HCT116 (cell line): ENCODE measurements around the gene SRL. TPM values are rescaled to one million over a fixed set of nuclear protein-coding genes. Genes with fewer than 3 reads are reported as not detected.

Experiments
- ATAC-seq: fragments of 200-7000 bp; cut with Tn5 transposase; 2 replicates; pipeline ENCODE4 v1.9.1; 2020; ENCODE audit warnings: mild to moderate bottlenecking, moderate library complexity
- BruUV-seq: library from RNA; stranded (reverse); fragments of 400-500 nt; replicated peaks from 2 replicates; lab custom pipeline; 2021; lab: Mats Ljungman, UMichigan
- CTCF ChIA-PET: fragments of 300-600 bp; sonication (Branson Sonifier 250); formaldehyde crosslinking; loops from one replicate; lab custom pipeline; 2021; ENCODE audit warnings: antibody characterized with exemption; lab: Charles Lee
- POLR2A ChIA-PET: fragments of 300-600, 350-600 bp; sonication (Branson Sonifier 250); formaldehyde crosslinking; loops from one replicate; lab custom pipeline; 2021; ENCODE audit warnings: antibody characterized with exemption; lab: Charles Lee
- RAD21 ChIA-PET, 2 experiments: fragments of 300-600 bp; sonication (Branson Sonifier 250); formaldehyde crosslinking; loops; one replicate each; lab custom pipeline; 2023; ENCODE audit warnings: low total read pairs in 2 of 2; ENCODE audit not compliant: uncharacterized antibody in 2 of 2, unreplicated experiment in 2 of 2, low non-redundant PET in 1 of 2; lab: Charles Lee
- DNase-seq: peaks from one replicate; pipeline ENCODE4 v3.0.0-alpha.2; 2010; ENCODE audit warnings: low read depth, low spot score
- H2AFZ ChIP-seq: fragments of 200-600 bp; shearing (Covaris generic), sonication (generic); 2 replicates; pipeline ENCODE4 v1.6.1; 2017; ENCODE audit warnings: low read depth, mixed run types, mixed read lengths, antibody characterized with exemption, low read length; ENCODE audit not compliant: poor library complexity, severe bottlenecking
- H3K27ac ChIP-seq: 2 replicates; pipeline ENCODE4 v1.5.1; 2012; ENCODE audit warnings: low read depth, low read length
- H3K27me3 ChIP-seq: fragments of 200-600 bp; sonication (generic); 2 replicates; pipeline ENCODE4 v1.6.1; 2016; ENCODE audit warnings: mixed run types, low read length, mixed read lengths; ENCODE audit not compliant: insufficient read depth
- H3K36me3 ChIP-seq, 2 experiments: fragments of 200-500 bp in 1 of 2; fragments of 200-600 bp in 1 of 2; sonication (Bioruptor generic) in 1 of 2; sonication (generic) in 1 of 2; 2 replicates each; pipeline versions ENCODE4 v1.5.1 to v1.6.1; 2014 to 2016; ENCODE audit warnings: low read length in 2 of 2, inconsistent platforms in 1 of 2, mixed read lengths in 1 of 2, mixed run types in 1 of 2; ENCODE audit not compliant: insufficient read depth in 2 of 2, control insufficient read depth in 1 of 2
- H3K4me1 ChIP-seq, 2 experiments: fragments of 200-600 bp in 1 of 2; sonication (generic) in 1 of 2; 2 replicates each; pipeline versions ENCODE4 v1.5.1 to v1.6.1; 2012 to 2017; ENCODE audit warnings: low read length in 2 of 2, inconsistent platforms in 1 of 2, mild to moderate bottlenecking in 1 of 2, mixed read lengths in 1 of 2, mixed run types in 1 of 2, moderate library complexity in 1 of 2; ENCODE audit not compliant: insufficient read depth in 2 of 2, control insufficient read depth in 1 of 2
- H3K4me2 ChIP-seq: fragments of 200-600 bp; sonication (generic); 2 replicates; pipeline ENCODE4 v1.6.1; 2017; ENCODE audit warnings: mixed run types, low read length, mixed read lengths
- H3K4me3 ChIP-seq, 2 experiments: fragments of 200-600 bp in 1 of 2; sonication (generic) in 1 of 2; replicated peaks in 1 of 2; 2 replicates each; pipeline ENCODE4 v1.5.1; 2011 to 2016; ENCODE audit warnings: low read length in 2 of 2, control low read depth in 1 of 2, low read depth in 1 of 2, mild to moderate bottlenecking in 1 of 2, mixed read lengths in 1 of 2, mixed run types in 1 of 2
- H3K79me2 ChIP-seq: fragments of 200-600 bp; sonication (generic); 2 replicates; pipeline ENCODE4 v1.6.1; 2017; ENCODE audit warnings: mild to moderate bottlenecking, mixed run types, low read length, moderate library complexity, mixed read lengths; ENCODE audit not compliant: insufficient read depth
- H3K9ac ChIP-seq: fragments of 200-600 bp; sonication (generic); 2 replicates; pipeline ENCODE4 v1.6.1; 2016; ENCODE audit warnings: low read length, mixed read lengths
- H3K9me2 ChIP-seq: fragments of 200-600 bp; sonication (generic), shearing (Covaris generic); 2 replicates; pipeline ENCODE4 v1.6.1; 2017; ENCODE audit warnings: mixed run types, mild to moderate bottlenecking, moderate library complexity; ENCODE audit not compliant: insufficient read depth
- H3K9me3 ChIP-seq, 2 experiments: fragments of 200-500 bp in 1 of 2; fragments of 200-600 bp in 1 of 2; sonication (Bioruptor generic) in 1 of 2; sonication (generic) in 1 of 2; 2 replicates each; pipeline ENCODE4 v1.6.1; 2014 to 2017; ENCODE audit warnings: low read length in 2 of 2, mixed read lengths in 2 of 2, inconsistent platforms in 1 of 2, low read depth in 1 of 2, mild to moderate bottlenecking in 1 of 2, mixed run types in 1 of 2, moderate library complexity in 1 of 2; ENCODE audit not compliant: control insufficient read depth in 1 of 2, insufficient read depth in 1 of 2
- H4K20me1 ChIP-seq: fragments of 200-600 bp; sonication (generic), shearing (Covaris generic); 2 replicates; pipeline ENCODE4 v1.6.1; 2017; ENCODE audit warnings: mixed run types, mild to moderate bottlenecking, moderate library complexity; ENCODE audit not compliant: insufficient read depth
- ELF1 ChIP-seq: IDR thresholded peaks from 2 replicates; pipeline ENCODE4 v1.6.1; 2012; ENCODE audit warnings: low read depth, borderline replicate concordance
- intact Hi-C: fragments of 100-400 bp; cut with micrococcal nuclease; formaldehyde crosslinking; loops from 2 replicates; pipeline ENCODE4 v1.10.0; 2022
- total RNA-seq: library from RNA; stranded (reverse); gene quantifications from one replicate; pipeline ENCODE4 v1.2.1, GENCODE V29; 2021; ENCODE audit not compliant: unreplicated experiment
- TF ChIP-seq, protein P1 (sequence below), 3 experiments: fragments of 200-600 bp in 1 of 3; sonication (generic) in 1 of 3; IDR thresholded peaks in 2 of 3; conservative IDR thresholded peaks in 1 of 3; 2 replicates each; pipeline ENCODE4 v1.5.1; 2012 to 2017; ENCODE audit warnings: low read depth in 2 of 3, low read length in 2 of 3, antibody characterized with exemption in 1 of 3, borderline replicate concordance in 1 of 3, control low read depth in 1 of 3, mild to moderate bottlenecking in 1 of 3, mixed read lengths in 1 of 3, mixed run types in 1 of 3, moderate library complexity in 1 of 3; ENCODE audit not compliant: insufficient read depth in 1 of 3
- TF ChIP-seq, protein P2 (sequence below): IDR thresholded peaks from 2 replicates; pipeline ENCODE4 v1.6.1; 2012
- TF ChIP-seq, protein P3 (sequence below): IDR thresholded peaks from 2 replicates; pipeline ENCODE4 v1.6.1; 2012

The SRL gene
- total RNA-seq, 1 experiment from 2014 or later, result not detected

DNA sequence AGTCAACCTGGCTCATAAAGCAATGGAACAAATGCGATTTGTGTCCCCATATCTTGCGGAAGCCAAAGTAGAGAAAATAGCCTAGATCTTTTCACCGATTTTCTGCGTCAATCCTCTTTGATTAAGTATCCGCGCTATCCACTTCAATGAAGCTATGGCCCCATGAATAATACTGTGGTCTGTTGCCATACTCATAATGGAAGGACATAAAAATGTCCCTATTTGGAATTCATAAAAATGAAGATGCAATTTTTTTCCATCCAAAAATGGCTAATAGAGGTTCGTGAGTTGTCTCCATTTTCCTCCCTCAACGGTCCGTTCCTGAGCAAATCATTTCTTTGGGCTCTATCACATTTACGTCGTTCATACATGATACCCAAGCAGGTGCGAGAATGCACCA, 100.3 kb downstream of the SRL start (continued):
- TF ChIP-seq, protein P1, sequence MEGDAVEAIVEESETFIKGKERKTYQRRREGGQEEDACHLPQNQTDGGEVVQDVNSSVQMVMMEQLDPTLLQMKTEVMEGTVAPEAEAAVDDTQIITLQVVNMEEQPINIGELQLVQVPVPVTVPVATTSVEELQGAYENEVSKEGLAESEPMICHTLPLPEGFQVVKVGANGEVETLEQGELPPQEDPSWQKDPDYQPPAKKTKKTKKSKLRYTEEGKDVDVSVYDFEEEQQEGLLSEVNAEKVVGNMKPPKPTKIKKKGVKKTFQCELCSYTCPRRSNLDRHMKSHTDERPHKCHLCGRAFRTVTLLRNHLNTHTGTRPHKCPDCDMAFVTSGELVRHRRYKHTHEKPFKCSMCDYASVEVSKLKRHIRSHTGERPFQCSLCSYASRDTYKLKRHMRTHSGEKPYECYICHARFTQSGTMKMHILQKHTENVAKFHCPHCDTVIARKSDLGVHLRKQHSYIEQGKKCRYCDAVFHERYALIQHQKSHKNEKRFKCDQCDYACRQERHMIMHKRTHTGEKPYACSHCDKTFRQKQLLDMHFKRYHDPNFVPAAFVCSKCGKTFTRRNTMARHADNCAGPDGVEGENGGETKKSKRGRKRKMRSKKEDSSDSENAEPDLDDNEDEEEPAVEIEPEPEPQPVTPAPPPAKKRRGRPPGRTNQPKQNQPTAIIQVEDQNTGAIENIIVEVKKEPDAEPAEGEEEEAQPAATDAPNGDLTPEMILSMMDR (IDR thresholded peaks at IDR 0.05 in 2 of 3, conservative IDR thresholded peaks at IDR 0.05 in 1 of 3; ENCODE audit: borderline replicate concordance in 1 of 3, insufficient read depth in 1 of 3, low read depth in 2 of 3, low read length in 2 of 3), result no peak
- no peak for TF ChIP-seq ELF1
- TF ChIP-seq, all 23 proteins: peak for 0

DNA sequence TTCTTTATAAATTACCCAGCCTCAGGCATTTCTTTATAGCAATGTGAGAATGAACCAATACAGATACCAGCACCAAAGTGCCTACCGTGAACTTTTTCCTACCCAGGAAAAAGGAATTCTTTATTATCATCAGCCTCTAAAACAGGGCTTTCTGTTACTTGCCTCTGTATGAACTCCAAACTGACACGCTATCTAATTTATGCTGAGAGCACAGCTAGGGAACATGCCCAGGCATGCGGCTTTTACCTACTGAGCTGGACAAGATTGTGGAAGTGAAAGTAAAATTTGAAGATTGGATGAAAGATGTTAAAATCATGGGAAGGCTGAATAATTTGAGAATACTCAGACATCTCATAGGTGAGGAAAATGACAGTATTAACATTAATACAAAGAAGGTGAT, 101.2 kb downstream of the SRL start:
- no peak overlapping the region for H2AFZ ChIP-seq
- peak overlapping the region; percentile 10; the same call in 1 of the 2 replicates for H3K4me2 ChIP-seq
- no peak for ATAC-seq
- H3K27me3 ChIP-seq, result no peaks in the 10 kb centered on the region
- CTCF ChIA-PET, result no interaction called here
- RAD21 ChIA-PET, result no interaction called here
- POLR2A ChIA-PET, result no interaction called here
- H3K79me2 ChIP-seq, result no peaks in the 10 kb centered on the region
- no peaks in the 10 kb centered on the region for H3K9me2 ChIP-seq
- H3K9ac ChIP-seq, result no peak overlapping the region
- H3K27ac ChIP-seq, result peak overlapping the region; percentile 17
- H3K9me3 ChIP-seq, result no peaks in the 10 kb centered on the region
- BruUV-seq, result no TSS peak
- H4K20me1 ChIP-seq, result no peaks in the 10 kb centered on the region
- no peaks in the 10 kb centered on the region for H3K36me3 ChIP-seq
- TF ChIP-seq, protein P2, sequence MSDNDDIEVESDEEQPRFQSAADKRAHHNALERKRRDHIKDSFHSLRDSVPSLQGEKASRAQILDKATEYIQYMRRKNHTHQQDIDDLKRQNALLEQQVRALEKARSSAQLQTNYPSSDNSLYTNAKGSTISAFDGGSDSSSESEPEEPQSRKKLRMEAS, result peak; percentile 42; the same call in 1 of the 2 replicates
- TF ChIP-seq, protein P3, sequence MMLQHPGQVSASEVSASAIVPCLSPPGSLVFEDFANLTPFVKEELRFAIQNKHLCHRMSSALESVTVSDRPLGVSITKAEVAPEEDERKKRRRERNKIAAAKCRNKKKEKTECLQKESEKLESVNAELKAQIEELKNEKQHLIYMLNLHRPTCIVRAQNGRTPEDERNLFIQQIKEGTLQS, result no peak
- TF ChIP-seq, all 23 proteins: peak for 1
- intact Hi-C loops, result no loop called here
- Histone ChIP-seq H3K4me1 (peaks cover 18 to 25% of the 10 kb centered on the region in 2 experiments), H3K4me3 (no peak overlapping the region)
- DNase-seq, result no peak
